ENCODE measurements around the gene PCDH9.

The PCDH9 gene

DNA sequence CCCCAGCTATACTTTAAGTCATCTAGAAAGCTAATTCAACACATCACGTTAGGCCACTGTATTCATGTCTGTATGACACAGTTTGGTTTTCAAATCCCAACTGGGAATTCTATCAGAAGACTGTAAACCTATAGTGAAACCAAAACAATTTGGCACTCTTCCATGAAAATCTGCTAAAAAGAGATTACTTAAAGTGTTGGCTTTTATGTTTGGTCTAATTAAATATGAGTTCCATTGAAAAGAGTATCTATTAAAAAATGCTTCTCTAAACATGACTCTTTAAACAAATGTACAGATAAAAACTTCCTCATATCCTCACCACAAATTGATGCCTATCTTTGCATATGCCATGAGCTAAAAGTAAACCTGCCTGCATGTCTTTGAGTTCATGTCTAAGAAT lies 25.4 kb downstream of the PCDH9 start:
- no CpG with 5 or more reads among the region's 1 CpG for WGBS (ENCODE audit: extremely low coverage, insufficient coverage, insufficient read length)
- H4K91ac ChIP-seq (ENCODE audit: low read depth, low read length) = no peak overlapping the region
- no peak overlapping the region for H3K27ac ChIP-seq (ENCODE audit: low read depth, low read length)
- no peak overlapping the region for H3K23ac ChIP-seq (ENCODE audit: low read length)
- no peak overlapping the region for H2BK12ac ChIP-seq (ENCODE audit: low read length)
- H3K4me1 ChIP-seq (ENCODE audit: control insufficient read depth in 1 of 2, insufficient read depth in 2 of 2, low read length in 2 of 2) = no peaks in the 10 kb centered on the region
- H4K8ac ChIP-seq (ENCODE audit: low read depth, low read length) = no peak overlapping the region
- no peak overlapping the region for H2AK5ac ChIP-seq (ENCODE audit: low read length)
- no peaks in the 10 kb centered on the region for H3K9me3 ChIP-seq (ENCODE audit: insufficient read depth, low read depth, low read length)
- H3K4ac ChIP-seq (ENCODE audit: low read depth, low read length) = no peak overlapping the region
- H3K4me3 ChIP-seq (ENCODE audit: low read depth, low read length) = no peak overlapping the region
- no peak overlapping the region for H3K18ac ChIP-seq (ENCODE audit: low read length)
- no peaks in the 10 kb centered on the region for H3K79me2 ChIP-seq (ENCODE audit: control insufficient read depth, insufficient read depth, low read length, poor library complexity)
- H3K27me3 ChIP-seq (ENCODE audit: insufficient read depth, low read length) = no peaks in the 10 kb centered on the region
- H4K12ac ChIP-seq (ENCODE audit: low read depth, low read length) = no peak overlapping the region
- no peak for DNase-seq
- no peak overlapping the region for H2BK120ac ChIP-seq (ENCODE audit: insufficient read depth, low read length, poor library complexity)
- no peak overlapping the region for H3K9ac ChIP-seq (ENCODE audit: low read length)
- no peaks in the 10 kb centered on the region for H3K36me3 ChIP-seq (ENCODE audit: control insufficient read depth in 1 of 2, insufficient read depth in 2 of 2, low read length in 2 of 2)
- no peak overlapping the region for H2BK5ac ChIP-seq (ENCODE audit: low read depth, low read length, poor library complexity)
- no peak overlapping the region for H2AFZ ChIP-seq (ENCODE audit: insufficient read depth, low read length, poor library complexity)
- no peak overlapping the region for H3K4me2 ChIP-seq (ENCODE audit: low read length)
- H3K14ac ChIP-seq (ENCODE audit: low read length) = no peak overlapping the region
- no peaks in the 10 kb centered on the region for H3K79me1 ChIP-seq (ENCODE audit: low read length)

DNA sequence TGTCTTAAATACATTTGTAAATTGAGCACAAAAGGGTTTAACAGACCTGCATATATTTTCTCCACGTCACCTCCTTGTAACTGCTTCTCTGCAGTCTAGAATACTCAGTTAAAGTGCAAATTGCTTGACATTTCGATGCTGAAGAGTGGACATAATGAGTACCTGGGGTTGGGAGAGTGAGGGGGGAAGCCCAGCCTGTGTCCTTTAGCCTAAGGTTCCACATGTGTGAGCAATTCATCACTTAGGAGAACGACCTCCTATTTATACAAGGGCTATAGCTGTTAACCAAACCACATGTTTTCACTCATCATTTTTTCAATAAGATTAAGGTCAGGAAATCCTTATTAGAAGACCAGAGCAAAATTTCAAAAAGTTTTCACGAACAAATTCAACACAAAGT lies 29.5 kb downstream of the PCDH9 start:
- H2AK5ac ChIP-seq (ENCODE audit: low read length) = no peak overlapping the region
- no peak overlapping the region for H3K14ac ChIP-seq (ENCODE audit: low read length)
- H4K8ac ChIP-seq (ENCODE audit: low read depth, low read length) = no peak overlapping the region
- no peaks in the 10 kb centered on the region for H3K79me1 ChIP-seq (ENCODE audit: low read length)
- no peaks in the 10 kb centered on the region for H3K4me1 ChIP-seq (ENCODE audit: control insufficient read depth in 1 of 2, insufficient read depth in 2 of 2, low read length in 2 of 2)
- H3K9me3 ChIP-seq (ENCODE audit: insufficient read depth, low read depth, low read length) = no peaks in the 10 kb centered on the region
- no peak overlapping the region for H2BK5ac ChIP-seq (ENCODE audit: low read depth, low read length, poor library complexity)
- H3K9ac ChIP-seq (ENCODE audit: low read length) = no peak overlapping the region
- no peak overlapping the region for H2BK120ac ChIP-seq (ENCODE audit: insufficient read depth, low read length, poor library complexity)
- no peak overlapping the region for H4K91ac ChIP-seq (ENCODE audit: low read depth, low read length)
- no CpG with 5 or more reads among the region's 4 CpGs for WGBS (ENCODE audit: extremely low coverage, insufficient coverage, insufficient read length)
- no peak overlapping the region for H3K23ac ChIP-seq (ENCODE audit: low read length)
- no peak overlapping the region for H3K4me3 ChIP-seq (ENCODE audit: low read depth, low read length)
- DNase-seq = no peak
- H3K4me2 ChIP-seq (ENCODE audit: low read length) = no peak overlapping the region
- H3K4ac ChIP-seq (ENCODE audit: low read depth, low read length) = no peak overlapping the region
- H2BK12ac ChIP-seq (ENCODE audit: low read length) = no peak overlapping the region
- H2AFZ ChIP-seq (ENCODE audit: insufficient read depth, low read length, poor library complexity) = no peak overlapping the region
- no peaks in the 10 kb centered on the region for H3K27me3 ChIP-seq (ENCODE audit: insufficient read depth, low read length)
- no peaks in the 10 kb centered on the region for H3K79me2 ChIP-seq (ENCODE audit: control insufficient read depth, insufficient read depth, low read length, poor library complexity)
- no peak overlapping the region for H3K18ac ChIP-seq (ENCODE audit: low read length)
- H3K27ac ChIP-seq (ENCODE audit: low read depth, low read length) = no peak overlapping the region
- no peaks in the 10 kb centered on the region for H3K36me3 ChIP-seq (ENCODE audit: control insufficient read depth in 1 of 2, insufficient read depth in 2 of 2, low read length in 2 of 2)
- H4K12ac ChIP-seq (ENCODE audit: low read depth, low read length) = no peak overlapping the region

- no peak overlapping the region for H3K4me2 ChIP-seq (ENCODE audit: low read length)
- H4K12ac ChIP-seq (ENCODE audit: low read depth, low read length) = no peak overlapping the region
- no peak overlapping the region for H3K27ac ChIP-seq (ENCODE audit: low read depth, low read length)
- no peak overlapping the region for H2BK12ac ChIP-seq (ENCODE audit: low read length)
- no peak overlapping the region for H2AFZ ChIP-seq (ENCODE audit: insufficient read depth, low read length, poor library complexity)
- no peak overlapping the region for H3K4ac ChIP-seq (ENCODE audit: low read depth, low read length)
- no peaks in the 10 kb centered on the region for H3K36me3 ChIP-seq (ENCODE audit: control insufficient read depth in 1 of 2, insufficient read depth in 2 of 2, low read length in 2 of 2)
- no peak overlapping the region for H3K23ac ChIP-seq (ENCODE audit: low read length)
- H3K27me3 ChIP-seq (ENCODE audit: insufficient read depth, low read length) = no peaks in the 10 kb centered on the region
- no peak overlapping the region for H2AK5ac ChIP-seq (ENCODE audit: low read length)
- H2BK120ac ChIP-seq (ENCODE audit: insufficient read depth, low read length, poor library complexity) = no peak overlapping the region
- H3K9ac ChIP-seq (ENCODE audit: low read length) = no peak overlapping the region
- no peak overlapping the region for H3K18ac ChIP-seq (ENCODE audit: low read length)
- no peak for DNase-seq
- H3K14ac ChIP-seq (ENCODE audit: low read length) = no peak overlapping the region
- no peak overlapping the region for H2BK5ac ChIP-seq (ENCODE audit: low read depth, low read length, poor library complexity)
- H4K8ac ChIP-seq (ENCODE audit: low read depth, low read length) = no peak overlapping the region
- H3K4me3 ChIP-seq (ENCODE audit: low read depth, low read length) = no peak overlapping the region
- H3K79me1 ChIP-seq (ENCODE audit: low read length) = no peaks in the 10 kb centered on the region
- H4K91ac ChIP-seq (ENCODE audit: low read depth, low read length) = no peak overlapping the region
- no peaks in the 10 kb centered on the region for H3K79me2 ChIP-seq (ENCODE audit: control insufficient read depth, insufficient read depth, low read length, poor library complexity)
- no peaks in the 10 kb centered on the region for H3K9me3 ChIP-seq (ENCODE audit: insufficient read depth, low read depth, low read length)
- no peaks in the 10 kb centered on the region for H3K4me1 ChIP-seq (ENCODE audit: control insufficient read depth in 1 of 2, insufficient read depth in 2 of 2, low read length in 2 of 2)
Measured at GRCh38 chr13:67200183-67200582, 30.0 kb downstream of the PCDH9 start.

DNA sequence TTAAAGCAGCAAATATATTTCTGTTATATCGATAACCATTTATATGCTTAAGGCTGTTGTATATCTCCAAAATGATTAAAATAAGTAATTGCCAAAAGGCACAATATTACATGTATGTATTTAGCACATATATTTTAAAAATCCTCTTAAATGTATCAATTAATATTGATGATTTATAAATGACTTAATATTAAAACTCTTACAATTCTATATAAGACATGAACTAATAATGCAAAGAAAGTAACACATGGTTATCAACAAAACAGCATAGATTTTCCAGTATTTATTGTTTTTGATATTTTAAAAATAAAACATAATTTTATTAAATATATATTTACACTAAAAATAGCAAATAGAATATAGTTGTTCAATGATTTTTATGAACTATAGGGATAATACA lies 32.4 kb downstream of the PCDH9 start:
- no peak overlapping the region for H2AFZ ChIP-seq (ENCODE audit: insufficient read depth, low read length, poor library complexity)
- no peak overlapping the region for H3K4me2 ChIP-seq (ENCODE audit: low read length)
- H3K14ac ChIP-seq (ENCODE audit: low read length) = no peak overlapping the region
- no peak overlapping the region for H4K8ac ChIP-seq (ENCODE audit: low read depth, low read length)
- no peak overlapping the region for H3K23ac ChIP-seq (ENCODE audit: low read length)
- no peaks in the 10 kb centered on the region for H3K27me3 ChIP-seq (ENCODE audit: insufficient read depth, low read length)
- no peaks in the 10 kb centered on the region for H3K36me3 ChIP-seq (ENCODE audit: control insufficient read depth in 1 of 2, insufficient read depth in 2 of 2, low read length in 2 of 2)
- H3K9me3 ChIP-seq (ENCODE audit: insufficient read depth, low read depth, low read length) = no peaks in the 10 kb centered on the region
- no peak overlapping the region for H2BK120ac ChIP-seq (ENCODE audit: insufficient read depth, low read length, poor library complexity)
- no peak overlapping the region for H2BK5ac ChIP-seq (ENCODE audit: low read depth, low read length, poor library complexity)
- no peaks in the 10 kb centered on the region for H3K79me1 ChIP-seq (ENCODE audit: low read length)
- no peak overlapping the region for H3K18ac ChIP-seq (ENCODE audit: low read length)
- no CpG with 5 or more reads among the region's 1 CpG for WGBS (ENCODE audit: extremely low coverage, insufficient coverage, insufficient read length)
- no peak overlapping the region for H4K91ac ChIP-seq (ENCODE audit: low read depth, low read length)
- H3K4ac ChIP-seq (ENCODE audit: low read depth, low read length) = no peak overlapping the region
- H3K9ac ChIP-seq (ENCODE audit: low read length) = no peak overlapping the region
- no peak overlapping the region for H2BK12ac ChIP-seq (ENCODE audit: low read length)
- no peak for DNase-seq
- H4K12ac ChIP-seq (ENCODE audit: low read depth, low read length) = no peak overlapping the region
- H3K4me3 ChIP-seq (ENCODE audit: low read depth, low read length) = no peak overlapping the region
- H2AK5ac ChIP-seq (ENCODE audit: low read length) = no peak overlapping the region
- H3K27ac ChIP-seq (ENCODE audit: low read depth, low read length) = no peak overlapping the region
- no peaks in the 10 kb centered on the region for H3K79me2 ChIP-seq (ENCODE audit: control insufficient read depth, insufficient read depth, low read length, poor library complexity)
- no peaks in the 10 kb centered on the region for H3K4me1 ChIP-seq (ENCODE audit: control insufficient read depth in 1 of 2, insufficient read depth in 2 of 2, low read length in 2 of 2)

- Histone ChIP-seq H3K9me3 (ENCODE audit: insufficient read depth, low read depth, low read length) (no peaks in the 10 kb centered on the region), H2AK5ac (ENCODE audit: low read length) (no peak overlapping the region), H3K36me3 (ENCODE audit: control insufficient read depth in 1 of 2, insufficient read depth in 2 of 2, low read length in 2 of 2) (no peaks in the 10 kb centered on the region), H3K27ac (ENCODE audit: low read depth, low read length) (no peak overlapping the region), H2AFZ (ENCODE audit: insufficient read depth, low read length, poor library complexity) (no peak overlapping the region), H3K79me1 (ENCODE audit: low read length) (no peaks in the 10 kb centered on the region), H3K9ac (ENCODE audit: low read length) (no peak overlapping the region), H3K4me3 (ENCODE audit: low read depth, low read length) (no peak overlapping the region), H4K12ac (ENCODE audit: low read depth, low read length) (no peak overlapping the region), H3K4me2 (ENCODE audit: low read length) (no peak overlapping the region), H3K23ac (ENCODE audit: low read length) (no peak overlapping the region), H3K27me3 (ENCODE audit: insufficient read depth, low read length) (no peaks in the 10 kb centered on the region), H4K8ac (ENCODE audit: low read depth, low read length) (no peak overlapping the region), H3K18ac (ENCODE audit: low read length) (no peak overlapping the region), H3K14ac (ENCODE audit: low read length) (no peak overlapping the region), H3K4me1 (ENCODE audit: control insufficient read depth in 1 of 2, insufficient read depth in 2 of 2, low read length in 2 of 2) (no peaks in the 10 kb centered on the region), H3K4ac (ENCODE audit: low read depth, low read length) (no peak overlapping the region), H2BK12ac (ENCODE audit: low read length) (no peak overlapping the region), H2BK120ac (ENCODE audit: insufficient read depth, low read length, poor library complexity) (no peak overlapping the region), H4K91ac (ENCODE audit: low read depth, low read length) (no peak overlapping the region), H2BK5ac (ENCODE audit: low read depth, low read length, poor library complexity) (no peak overlapping the region), H3K79me2 (ENCODE audit: control insufficient read depth, insufficient read depth, low read length, poor library complexity) (no peaks in the 10 kb centered on the region)
- no peak for DNase-seq
Measured at GRCh38 chr13:67193979-67194378, 36.2 kb downstream of the PCDH9 start.

Measured in trophoblast cell (in vitro differentiated cells and primary cell).